Activated T-cell treated with anti-CD3 and anti-CD28 coated beads, Interleukin-2, amount 50 U/mL, for 48 hours (primary cell): Measurements from ENCODE around the gene GPHB5.
A peak's percentile ranks its signal among the peaks of the same experiment; 100 is the strongest.
"Not testable (repeated sequence)": the region's sequence is repeated elsewhere in the genome, so short reads cannot be mapped to it uniquely, and the experiment has no call there.

Source experiments
- DNase-seq, 2 experiments: peaks; one replicate each; pipeline ENCODE4 v3.0.0-alpha.2; 2020

Gene GPHB5, protein sequence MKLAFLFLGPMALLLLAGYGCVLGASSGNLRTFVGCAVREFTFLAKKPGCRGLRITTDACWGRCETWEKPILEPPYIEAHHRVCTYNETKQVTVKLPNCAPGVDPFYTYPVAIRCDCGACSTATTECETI

DNA sequence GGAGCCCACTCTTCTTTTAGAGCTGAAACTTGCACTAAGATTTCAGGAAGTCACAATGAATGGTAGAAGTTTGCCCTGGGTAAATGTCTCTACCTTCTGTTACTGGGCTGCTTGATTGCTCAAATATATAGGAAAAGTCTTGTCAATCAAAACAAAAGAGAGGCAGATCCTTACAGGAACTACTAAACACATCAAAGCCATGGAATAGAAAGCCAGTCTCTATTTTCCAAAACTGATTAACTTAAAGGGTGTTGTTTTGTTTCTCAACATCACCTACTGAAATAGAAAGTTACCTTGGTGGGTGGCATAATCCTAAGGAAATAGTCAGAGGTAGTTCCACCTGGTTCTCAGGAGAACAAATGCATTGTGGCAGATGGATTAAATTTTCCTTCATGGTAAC lies at the start of gene GPHB5:
TSS of gene GPHB5 (minus strand) at position 101 of the 400 bp plus-strand sequence. CDS start 1,086 bp downstream, outside the sequence.
- no peak for DNase-seq

DNA sequence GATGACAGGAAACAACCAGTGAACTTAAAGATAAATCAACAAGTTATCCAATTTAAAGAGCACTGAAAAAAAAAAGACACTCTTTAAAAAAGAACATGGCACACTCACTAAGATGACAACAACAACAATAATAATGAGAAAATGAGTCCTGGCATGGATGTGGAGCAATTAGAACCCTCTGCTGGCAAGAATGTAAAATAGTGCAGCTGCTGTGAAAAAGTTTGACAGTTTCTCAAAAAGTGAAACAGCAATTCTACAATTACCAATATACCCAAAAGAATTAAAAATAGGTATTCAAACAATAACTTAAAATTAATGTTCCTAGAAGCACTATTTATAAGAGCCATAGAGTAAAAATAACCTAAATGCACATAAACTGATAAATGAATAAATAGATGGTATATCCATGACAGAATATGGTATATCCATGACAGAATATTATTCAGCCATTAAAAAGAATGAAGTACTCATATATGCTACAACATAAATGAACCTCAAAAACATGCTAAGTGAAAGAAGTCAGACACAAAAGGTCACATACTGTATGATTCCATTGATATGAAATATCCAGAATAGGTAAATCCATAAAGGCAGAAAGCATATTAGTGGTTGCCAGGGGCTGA lies 49.1 kb upstream of the GPHB5 start:
- DNase-seq, result no peak

DNA sequence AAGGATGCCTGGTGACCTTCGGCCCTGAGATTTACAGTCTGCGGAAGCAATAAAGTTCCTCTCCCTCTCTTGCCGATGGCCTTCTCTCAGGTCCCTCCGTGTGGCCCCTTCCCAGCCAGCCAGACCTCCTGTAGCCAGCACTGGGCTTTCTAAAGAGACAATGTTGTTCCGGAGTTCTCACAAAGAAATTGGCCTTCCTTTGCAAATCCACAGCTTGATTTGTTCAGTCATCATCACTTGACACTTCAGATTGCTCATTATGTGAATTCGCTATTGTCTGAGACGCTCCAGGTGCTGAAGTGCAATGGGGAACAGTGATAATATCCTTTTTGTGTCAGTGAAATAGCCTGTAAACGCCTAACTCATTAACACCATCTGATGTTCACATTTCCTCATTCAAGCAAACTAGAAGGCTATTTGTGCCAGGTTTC lies 43.7 kb upstream of the GPHB5 start:
- DNase-seq, result no peak

DNA sequence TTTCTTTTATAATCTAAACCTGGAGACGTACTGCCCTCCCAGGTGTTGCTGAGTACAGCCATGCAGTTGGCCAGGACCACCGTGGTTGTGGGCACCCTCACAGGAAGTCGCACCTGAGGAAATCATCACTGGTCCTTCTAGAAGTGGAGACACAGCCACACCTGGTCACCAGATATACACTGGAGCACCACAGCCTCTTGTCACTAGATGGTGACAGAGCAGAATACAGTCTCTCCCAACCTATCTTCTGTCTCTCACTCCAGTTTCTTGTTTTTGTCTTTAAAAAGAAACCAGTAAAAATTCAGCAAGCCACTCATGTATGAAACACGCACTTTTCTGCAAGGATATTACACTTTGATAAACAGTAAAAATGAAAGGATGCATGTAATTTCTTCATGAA lies 43.1 kb upstream of the GPHB5 start:
- DNase-seq, result no peak

DNA sequence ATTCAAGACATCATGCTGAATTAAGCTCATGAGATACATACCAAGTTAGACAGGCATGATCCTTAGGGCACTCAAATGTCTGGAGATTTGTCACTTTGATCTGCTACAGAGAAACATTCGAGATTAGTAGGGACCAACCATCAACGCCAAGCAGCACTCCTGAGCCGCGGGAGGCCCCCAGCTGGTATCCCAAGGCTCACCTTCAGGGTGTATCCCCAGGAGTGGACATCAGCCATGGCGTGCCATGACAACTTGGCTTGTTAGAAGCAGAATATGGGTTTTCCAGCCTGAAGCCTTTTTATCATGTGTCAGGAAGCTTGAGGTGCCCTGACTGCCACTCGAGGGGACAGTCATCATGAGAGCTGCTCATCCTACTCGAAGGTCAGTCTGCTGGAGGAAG lies 39.1 kb upstream of the GPHB5 start:
- no peak for DNase-seq

DNA sequence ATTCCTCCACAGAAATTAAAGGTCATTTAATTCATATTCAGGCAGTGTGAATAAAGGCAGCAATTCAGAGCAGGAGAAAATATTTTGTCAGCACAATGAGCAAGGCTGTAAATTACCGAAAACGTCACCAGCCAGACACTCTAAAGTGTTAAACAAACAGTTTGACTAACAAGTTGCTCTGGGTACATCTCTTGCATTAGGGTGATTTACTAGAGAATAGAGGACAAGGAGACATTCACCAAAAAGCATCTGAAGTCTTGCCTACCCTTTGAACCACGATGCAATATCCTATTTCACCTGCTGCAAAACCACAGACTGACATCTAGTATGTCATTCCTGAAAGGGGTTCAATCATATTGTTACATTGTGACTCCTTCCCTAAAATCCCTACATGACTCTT lies 27.1 kb upstream of the GPHB5 start:
- no peak for DNase-seq

DNA sequence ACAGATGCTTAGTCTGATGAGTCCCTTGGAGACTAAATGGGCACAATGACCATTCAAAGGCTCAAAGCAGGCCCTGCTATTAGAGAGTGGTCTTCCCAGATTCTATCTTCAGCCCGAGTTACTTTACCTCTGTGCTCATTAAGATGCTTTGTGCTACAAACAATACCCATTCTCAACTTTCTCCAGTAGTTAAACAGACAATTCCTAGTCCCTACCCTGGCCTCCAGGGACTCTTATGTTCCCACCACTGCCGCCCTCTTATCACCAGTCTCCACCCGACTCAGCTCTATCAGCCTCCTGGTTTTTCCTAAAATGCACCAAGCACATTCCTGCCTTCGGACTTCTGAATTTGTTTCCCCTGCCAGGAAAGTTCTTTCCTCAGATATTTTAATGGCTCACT lies 25.6 kb upstream of the GPHB5 start:
- no peak for DNase-seq

DNA sequence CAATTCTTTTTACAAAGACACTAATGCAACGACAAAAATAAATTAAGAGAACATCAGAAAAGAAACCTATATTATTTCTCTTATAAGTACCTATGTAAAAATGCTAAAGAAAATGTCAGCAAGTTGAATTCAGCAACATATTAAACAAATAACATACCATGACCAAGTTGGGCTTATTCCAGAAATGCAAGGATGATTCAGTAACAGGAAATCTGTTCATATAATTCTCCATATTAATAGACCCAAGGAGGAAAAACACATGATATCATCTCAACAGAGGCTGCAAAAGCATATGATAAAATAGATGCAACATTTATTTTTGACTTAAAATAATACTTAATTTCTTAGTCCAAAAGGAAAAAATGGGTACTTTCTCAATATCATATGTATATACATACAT lies 25.1 kb upstream of the GPHB5 start:
- DNase-seq, result no peak

DNA sequence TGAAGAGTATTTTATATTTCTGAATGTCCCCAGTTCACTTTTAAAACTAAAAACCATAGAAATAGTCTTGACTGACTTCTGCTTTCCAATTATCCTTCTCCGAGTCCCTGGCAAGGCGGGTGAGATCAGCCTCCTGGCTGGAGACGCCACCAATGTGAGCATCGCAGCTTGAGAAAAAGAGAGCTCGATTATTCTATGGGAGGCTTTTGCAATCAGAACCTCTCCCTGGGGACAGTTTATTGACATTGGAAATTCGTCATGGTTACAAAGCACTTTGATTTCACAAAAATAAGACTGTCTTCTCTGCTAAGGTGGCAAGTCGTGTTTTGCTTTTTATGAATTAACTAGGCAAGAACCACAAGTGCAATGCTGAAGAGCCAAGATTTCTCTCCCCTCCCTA lies 23.6 kb upstream of the GPHB5 start:
- no peak for DNase-seq

DNA sequence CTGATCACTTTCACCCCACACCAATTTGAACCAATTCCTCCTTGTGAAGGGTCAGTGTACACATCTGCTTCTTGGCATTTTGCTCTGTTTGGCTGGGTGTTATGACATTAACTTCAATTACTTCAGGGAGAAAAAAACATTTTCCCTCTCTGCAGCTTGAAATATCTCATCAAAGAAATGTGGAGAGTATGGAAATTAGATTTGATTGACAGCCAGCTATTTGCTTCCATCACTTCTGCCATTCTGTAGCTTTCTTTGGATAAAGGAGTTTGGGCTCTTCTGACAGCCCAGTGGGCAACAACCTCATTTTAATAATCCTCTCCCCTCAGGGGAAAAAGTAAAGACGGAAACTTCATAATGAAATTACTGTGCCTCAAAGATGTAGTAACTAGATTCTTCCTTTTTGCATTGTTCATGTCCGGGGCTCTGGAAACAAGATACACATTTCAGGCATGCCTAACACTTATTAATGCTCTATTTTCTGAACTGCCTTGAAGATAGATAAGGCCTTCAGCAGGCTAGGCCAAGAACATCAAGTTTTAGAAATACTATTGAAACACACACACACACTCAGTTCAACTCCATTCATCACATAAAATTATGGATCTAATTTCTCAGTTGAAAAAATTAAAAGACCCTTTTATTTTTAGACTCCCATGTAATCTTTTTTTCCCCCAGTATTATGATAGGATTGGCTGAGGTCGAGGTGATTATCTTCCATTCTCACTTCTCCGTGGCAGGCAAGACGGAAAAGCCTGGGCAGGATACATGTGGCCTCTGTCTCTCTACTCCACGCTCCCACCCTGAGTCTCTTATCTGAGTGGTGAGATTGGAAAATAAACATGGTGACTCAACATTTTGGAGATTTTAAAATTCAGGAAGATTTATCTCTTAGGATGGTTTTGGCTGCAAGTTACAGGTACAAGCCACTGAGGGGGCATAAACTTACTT lies 10.3 kb upstream of the GPHB5 start:
- no peak for DNase-seq

DNA sequence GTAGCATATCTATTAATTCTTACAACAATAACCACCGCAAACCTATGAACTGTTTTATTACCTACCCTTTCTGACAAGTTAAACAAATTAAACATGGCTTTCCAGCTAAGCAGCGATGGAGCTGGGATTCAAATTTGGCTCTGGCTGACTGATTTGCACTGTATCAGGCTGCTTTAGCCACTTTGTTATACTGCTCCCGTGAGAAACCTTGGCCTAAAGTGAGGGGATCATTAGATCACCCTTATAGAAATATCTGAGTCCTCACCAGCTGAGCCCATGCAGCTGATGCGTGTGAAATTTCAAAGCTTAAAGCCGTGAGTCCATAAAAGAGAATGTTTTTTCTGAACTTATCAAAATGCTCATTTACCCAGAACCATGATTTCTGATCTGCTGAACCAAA lies 8.1 kb upstream of the GPHB5 start:
- no peak for DNase-seq

DNA sequence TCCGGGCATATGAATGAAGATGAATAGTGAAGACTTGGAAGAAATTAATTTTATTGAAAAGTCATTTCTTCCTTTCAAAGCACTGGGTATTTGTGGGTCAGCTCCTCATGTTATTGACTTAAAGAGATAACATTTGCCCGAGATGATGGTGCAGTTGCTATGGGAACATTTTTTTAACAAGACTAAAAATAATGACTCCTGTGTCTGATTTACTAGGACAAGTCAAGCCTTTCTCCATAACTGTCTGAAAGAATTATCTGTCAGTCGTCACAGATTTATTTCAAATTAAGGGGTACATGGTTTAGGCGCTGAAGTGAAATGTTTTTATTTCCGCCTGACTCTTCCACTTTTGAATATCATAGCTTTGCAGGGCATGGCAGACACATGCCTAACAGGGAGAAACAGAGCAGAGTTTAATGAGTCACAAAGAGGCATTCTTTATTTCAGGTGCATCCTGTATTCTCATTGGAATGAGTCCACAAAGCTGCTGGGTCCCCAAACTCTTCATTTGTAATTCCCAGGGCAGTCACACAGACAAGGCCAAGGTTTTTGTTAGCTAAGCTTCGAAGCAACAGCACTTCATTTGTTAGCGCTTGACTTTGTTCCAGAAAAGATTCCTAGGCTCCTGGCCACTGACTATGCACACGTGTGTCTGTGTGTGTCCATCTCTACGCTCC lies 4.3 kb upstream of the GPHB5 start:
- no peak for DNase-seq

DNA sequence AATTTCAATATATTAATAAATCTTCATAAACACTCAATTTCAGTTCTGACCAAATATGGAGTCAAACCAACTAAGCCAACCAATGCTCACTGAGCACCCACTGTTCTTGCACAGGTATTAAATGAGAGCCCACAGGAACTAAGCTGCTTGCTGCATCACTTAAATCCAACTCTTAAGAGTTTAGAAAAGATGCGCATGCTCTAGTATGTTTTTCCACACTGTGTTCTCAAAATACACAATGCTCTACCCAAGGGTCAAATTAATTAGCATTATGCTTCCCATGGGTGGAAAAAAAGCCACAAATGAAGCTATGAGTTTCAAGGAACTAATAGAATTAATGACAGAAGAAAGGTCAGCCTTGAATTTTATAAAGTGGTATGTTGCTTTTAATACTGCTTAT lies 3.7 kb upstream of the GPHB5 start:
- DNase-seq, result no peak

DNA sequence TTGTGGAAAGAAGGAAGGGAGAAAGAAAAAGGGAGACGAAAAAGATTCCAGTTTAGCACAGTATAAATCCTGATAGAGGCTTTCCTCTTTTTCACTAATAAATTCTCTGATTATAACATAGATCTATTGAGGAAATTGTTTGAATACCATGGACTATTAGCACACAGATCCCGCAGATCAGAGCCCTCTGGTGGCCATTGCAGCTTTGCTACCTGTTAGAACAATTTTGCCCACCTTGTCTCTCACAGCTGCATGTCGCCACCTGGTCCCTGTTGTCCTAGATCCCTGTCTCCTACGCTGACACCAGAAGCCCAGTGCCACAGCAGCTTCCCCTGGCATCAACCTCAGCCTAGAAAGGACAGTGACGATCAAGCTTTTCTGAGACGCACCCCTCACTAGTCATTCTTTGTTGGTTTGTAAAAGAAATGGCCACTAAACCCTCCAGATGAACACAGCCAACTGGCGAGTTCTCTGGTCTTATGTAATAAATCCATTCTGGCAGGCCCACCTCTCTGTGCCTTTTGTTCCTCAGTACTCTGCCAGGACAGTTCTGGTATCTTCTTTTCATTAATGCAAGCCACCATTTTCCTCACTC lies 9.9 kb downstream of the GPHB5 start:
- no peak for DNase-seq

DNA sequence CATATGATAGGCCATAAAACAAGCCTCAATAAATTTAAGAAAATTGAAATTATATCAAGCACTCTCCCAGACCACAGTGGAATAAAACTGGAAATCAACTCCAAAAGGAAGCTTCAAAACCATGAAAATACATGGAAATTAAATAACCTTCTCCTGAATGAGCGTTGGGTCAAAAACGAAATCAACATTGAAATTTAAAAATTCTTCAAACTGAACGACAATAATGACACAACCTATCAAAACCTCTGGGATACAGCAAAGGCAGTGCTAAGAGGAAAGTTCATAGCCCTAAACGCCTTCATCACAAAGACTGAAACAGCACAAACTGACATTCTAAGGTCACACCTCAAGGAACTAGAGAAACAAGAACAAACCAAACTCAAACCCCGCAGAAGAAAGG lies 14.3 kb downstream of the GPHB5 start:
- not testable (repeated sequence) for DNase-seq

DNA sequence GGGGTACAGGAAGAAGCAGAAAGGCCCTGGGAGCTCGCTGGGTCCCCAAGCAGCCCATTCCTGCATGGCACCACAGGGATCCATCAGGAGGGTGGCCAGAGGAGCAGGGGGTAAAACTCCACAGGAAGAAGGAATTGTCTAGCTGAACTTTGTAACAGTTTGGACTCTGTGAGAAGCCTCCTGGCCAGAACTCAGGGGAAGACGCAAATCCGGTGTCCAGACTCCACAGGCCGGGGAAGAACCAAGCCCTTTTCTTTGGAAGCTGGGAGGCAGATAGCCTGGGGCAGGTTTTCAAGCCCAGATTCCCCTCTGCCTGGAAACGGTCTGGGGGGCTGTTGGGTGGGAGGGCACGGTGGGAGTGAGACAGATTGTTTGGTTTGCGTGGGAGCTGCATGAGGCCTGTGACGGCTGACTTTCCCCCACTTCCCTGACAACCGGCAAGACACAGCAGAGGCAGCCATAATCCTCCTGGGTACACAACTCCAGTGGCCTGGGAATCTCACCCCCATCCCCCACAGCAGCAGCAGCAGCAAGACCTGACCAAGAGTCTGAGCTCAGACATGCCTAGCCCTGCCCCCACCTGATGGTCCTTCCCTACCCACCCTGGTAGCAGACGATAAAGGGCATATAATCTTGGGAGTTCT lies 16.7 kb downstream of the GPHB5 start:
- no peak for DNase-seq

DNA sequence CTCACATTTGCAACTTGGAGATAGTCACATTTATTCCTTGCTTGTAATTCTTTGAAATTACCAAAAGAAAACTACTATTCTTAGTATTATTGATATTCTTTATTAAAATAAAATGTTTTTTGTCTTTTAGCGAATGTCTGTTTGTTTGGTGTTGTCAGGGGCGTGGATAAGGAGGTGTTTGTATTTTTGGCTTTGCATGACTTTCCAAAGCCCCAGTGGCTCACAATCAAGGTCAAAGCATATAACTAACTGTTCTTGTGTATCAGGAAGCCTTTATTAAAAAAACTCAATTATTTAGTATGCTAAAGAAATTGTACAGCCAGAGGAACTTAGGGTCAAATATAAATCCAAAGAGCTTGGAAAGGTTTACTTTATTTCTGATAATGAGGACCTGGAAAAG lies 17.9 kb downstream of the GPHB5 start:
- no peak for DNase-seq

DNA sequence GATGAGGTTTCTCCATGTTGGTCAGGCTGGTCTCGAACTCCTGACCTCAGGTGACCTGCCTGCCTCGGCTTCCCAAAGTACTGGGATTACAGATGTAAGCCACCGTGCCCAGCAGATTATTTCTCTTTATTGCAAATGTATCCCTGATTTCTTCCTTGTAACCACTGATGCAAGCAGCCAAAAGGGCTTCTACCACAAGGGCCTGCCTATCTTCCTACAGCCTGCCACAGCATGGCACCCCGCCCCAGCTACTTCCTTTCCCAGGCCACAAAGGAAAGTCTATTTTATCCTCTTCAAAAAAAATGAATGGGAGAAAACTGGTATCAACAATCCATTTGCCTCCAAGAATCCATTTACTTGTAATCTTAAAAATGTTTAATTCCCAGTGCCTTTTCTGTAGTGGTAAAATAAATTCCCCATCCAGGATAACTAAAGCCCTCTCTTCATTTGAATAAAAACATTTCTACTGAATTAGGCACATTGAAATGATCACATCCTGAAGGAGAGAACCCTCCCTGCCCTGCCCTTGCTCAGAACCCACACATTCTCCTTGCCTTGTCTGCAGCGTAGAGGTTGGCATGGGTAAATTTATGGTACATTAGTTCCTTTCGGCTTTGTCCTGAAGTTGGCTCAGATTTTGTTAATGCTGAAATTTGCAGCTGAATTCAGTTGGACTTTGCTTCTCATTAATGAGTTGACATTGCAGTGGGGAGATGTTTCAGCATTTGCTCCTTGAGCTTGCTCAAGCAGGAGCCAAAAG lies 19.2 kb downstream of the GPHB5 start:
- no peak for DNase-seq

DNA sequence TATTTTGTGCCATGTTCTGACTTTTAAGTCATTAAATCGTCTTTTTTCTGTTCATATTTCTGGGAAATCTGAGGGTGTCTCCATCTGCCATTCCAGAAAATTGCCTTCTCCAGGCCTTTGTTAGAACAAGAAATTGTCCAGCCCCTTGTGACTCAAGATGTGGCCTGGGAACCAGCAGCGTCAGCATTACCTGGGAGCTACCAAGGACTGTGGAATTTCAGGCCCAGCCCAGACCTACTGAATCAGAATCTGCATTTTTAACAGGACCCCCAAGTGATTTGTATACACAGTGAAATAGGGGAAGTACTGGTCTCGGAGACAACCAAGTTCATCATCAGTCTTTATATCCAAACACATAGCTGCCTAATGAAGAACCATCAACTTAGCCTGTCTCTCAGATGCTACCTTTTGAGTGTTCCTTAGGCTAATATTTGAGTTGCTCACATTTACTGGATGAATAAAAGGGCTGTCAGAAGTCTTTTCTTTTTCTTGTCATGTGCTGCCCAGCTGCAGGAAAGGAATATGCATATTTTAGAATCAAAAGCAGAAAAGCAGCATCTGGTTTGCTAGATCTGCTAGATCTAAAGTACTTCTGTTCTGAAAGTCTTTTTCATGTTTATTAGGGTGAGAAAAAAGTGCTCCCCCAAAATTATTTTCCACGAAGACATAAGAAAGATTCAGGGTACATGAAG lies 21.2 kb downstream of the GPHB5 start:
- DNase-seq, result no peak

DNA sequence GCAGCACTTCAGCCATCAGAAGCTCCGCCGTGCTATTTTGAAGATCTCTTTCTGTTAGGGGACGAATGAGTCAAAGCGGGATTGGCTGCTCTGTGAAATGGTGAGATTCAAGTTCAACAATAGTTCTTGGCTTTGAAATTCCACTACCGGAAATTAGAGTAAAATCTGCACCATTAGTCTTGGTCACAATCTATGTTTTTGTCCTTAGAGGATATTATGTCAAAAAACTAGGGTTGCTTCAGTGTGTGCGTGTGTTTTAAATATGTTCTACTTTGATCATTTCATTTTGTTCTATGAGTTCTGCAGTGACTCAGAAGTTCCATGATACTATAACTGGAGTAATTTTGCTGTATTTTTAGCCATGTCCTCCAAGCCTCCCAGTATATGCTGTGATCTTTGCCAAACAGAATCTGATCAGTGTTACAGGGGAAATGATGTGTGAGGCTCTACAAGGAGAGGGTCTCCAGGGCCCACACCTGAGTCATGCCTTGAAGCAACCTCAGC lies 22.6 kb downstream of the GPHB5 start:
- DNase-seq, result peak in 1 of 2 experiments; percentile 19

DNA sequence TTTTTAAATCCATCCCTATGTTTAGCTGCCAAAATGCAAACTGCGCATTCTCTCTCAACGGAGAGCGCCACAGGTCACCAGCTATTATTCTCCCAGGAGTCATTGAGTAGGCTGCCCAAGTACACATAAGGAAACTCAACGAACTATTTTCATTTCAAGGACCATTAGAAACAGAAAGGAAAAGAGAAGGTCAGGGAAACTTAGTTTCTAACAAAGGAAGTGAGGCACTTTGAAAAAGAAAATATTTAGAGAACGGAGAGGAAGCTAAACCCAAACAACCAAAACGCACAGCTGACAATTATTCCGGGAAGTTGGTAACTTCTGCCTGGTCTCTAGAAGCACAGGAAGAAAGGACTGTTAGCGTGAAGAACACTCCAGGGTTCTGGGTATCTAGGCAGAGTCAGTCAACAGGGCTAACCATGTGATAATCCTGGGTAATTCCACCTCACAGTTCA lies 23.5 kb downstream of the GPHB5 start:
- no peak for DNase-seq
